K562 (cell line): Measurements from ENCODE around the gene SPRING1. TPM values are rescaled to one million over a fixed set of nuclear protein-coding genes. Genes with fewer than 3 reads are reported as not detected.

Experiments used
- NCOA6 ChIP-seq: fragments of 450-650 bp; IDR thresholded peaks from 2 replicates; pipeline ENCODE4 v1.6.1; 2017; ENCODE audit warnings: mild to moderate bottlenecking
- NR4A1 ChIP-seq, 2 experiments: fragments of 250-450 bp in 1 of 2; fragments of 450-650 bp in 1 of 2; sonication (Bioruptor Pico) in 1 of 2; IDR thresholded peaks; 2 replicates each; pipeline versions ENCODE4 v1.4.0 to v1.6.1; 2016 to 2020; ENCODE audit warnings: mild to moderate bottlenecking in 2 of 2, missing compliant biosample characterization in 1 of 2, missing genetic modification characterization in 1 of 2, moderate library complexity in 1 of 2
- PHTF2 ChIP-seq: fragments of 250-450 bp; sonication (Bioruptor Pico); IDR thresholded peaks from 2 replicates; pipeline ENCODE4 v1.5.0; 2021; ENCODE audit warnings: mild to moderate bottlenecking
- PKNOX1 ChIP-seq: fragments of 450-650 bp; IDR thresholded peaks from 2 replicates; pipeline ENCODE4 v1.6.1; 2016
- ZFP36 ChIP-seq: fragments of 150-350 bp; IDR thresholded peaks from 2 replicates; pipeline ENCODE4 v1.6.1; 2018; ENCODE audit warnings: low read length, low read depth; ENCODE audit not compliant: partially characterized antibody
- ZNF133 ChIP-seq: fragments of 250-450 bp; sonication (Bioruptor Pico); IDR thresholded peaks from 2 replicates; pipeline ENCODE4 v1.4.0; 2020; ENCODE audit warnings: mild to moderate bottlenecking
- ZNF436 ChIP-seq: fragments of 250-450, 450-650 bp; sonication (Bioruptor Pico); formaldehyde crosslinking; IDR thresholded peaks from 2 replicates; pipeline ENCODE4 v1.7.0; 2020; ENCODE audit warnings: mild to moderate bottlenecking
- polyA plus RNA-seq, 8 experiments: library from polyadenylated mRNA; depleted of rRNA in 4 of 8; stranded (reverse) in 5 of 8; unstranded in 3 of 8; fragments of >200 nt; fragmentation: Nextera tagmentation in 2 of 8; fragmentation: Illumina TruSeq in 1 of 8; extraction: Ambion mirVana in 2 of 8; extraction: Trizol in 1 of 8; gene quantifications; 2 replicates each; pipeline versions ENCODE4 v1.2.1 to v1.2.3, GENCODE V29; 2011 to 2014; ENCODE audit warnings: inconsistent platforms in 1 of 8, missing spikeins in 1 of 8
- total RNA-seq, 7 experiments: library from RNA; depleted of rRNA in 6 of 7; stranded (reverse); fragments of >200 nt in 6 of 7; fragmentation: Illumina TruSeq in 2 of 7; extraction: Trizol in 2 of 7; gene quantifications; 2 replicates each; pipeline versions ENCODE4 v1.2.1 to v1.2.3, GENCODE V29; 2011 to 2021; ENCODE audit warnings: low replicate concordance in 1 of 7
- TF ChIP-seq, protein P1 (sequence below): fragments of 450-650 bp; IDR thresholded peaks from 2 replicates; pipeline ENCODE4 v1.6.1; 2016; ENCODE audit warnings: low read depth
- TF ChIP-seq, protein P2 (sequence below): fragments of 450-650 bp; formaldehyde crosslinking; IDR thresholded peaks from 2 replicates; pipeline ENCODE4 v1.4.0; 2020; ENCODE audit warnings: mild to moderate bottlenecking, moderate library complexity
- TF ChIP-seq, protein P3 (sequence below): fragments of 200-800 bp; sonication (Bioruptor generic); IDR thresholded peaks from 2 replicates; pipeline ENCODE4 v1.6.1; 2016; ENCODE audit warnings: missing genetic modification characterization, missing compliant biosample characterization

Gene SPRING1
- total and polyA plus RNA-seq, 9 of the 15 experiments (the other 6 are each of a cell fraction or from before 2014, with no cell fraction given) = 1.1 to 20.0 (median 8.0) TPM

DNA sequence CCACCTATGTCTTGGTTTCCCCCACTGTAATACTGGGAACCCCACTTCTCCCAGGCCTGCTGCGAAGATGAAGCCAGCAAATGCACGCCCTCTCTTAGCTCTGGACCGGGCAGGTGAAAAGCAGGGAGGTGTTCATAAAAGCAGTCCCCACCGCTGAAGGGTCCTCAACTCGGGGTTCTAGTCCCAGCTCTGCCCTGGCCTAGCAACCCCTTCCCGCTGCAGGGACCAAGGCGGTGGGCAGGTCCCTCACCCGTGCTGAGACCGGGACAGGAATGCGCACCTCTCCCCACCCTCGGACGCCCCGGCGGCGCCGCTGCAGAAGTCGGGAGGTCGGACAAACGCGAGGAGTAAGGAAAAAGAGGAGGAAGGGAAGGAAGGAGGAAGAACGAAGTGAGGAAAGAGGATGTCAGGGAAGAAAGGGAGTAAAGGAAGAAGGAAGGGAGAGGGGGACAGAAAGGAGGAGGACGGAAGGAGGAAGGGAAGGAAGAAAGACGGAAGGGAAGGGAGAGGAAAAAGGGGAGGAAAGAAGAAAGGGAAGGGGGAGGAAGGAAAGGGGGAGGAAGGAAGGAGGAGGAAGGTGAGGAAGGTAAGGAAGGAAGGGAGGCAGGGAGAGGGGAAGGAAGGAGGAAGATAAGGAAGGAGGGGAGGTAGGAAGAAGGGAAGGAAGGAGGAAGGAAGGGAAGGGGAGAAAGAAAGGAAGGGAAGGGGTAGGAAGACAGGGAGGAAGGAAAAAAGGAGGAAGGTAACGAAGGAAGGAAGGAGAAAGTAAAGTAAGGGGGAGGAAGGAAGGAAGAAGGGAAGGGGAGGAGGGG is 701 bp downstream of the SPRING1 start (continued):
- TF ChIP-seq, protein P1, sequence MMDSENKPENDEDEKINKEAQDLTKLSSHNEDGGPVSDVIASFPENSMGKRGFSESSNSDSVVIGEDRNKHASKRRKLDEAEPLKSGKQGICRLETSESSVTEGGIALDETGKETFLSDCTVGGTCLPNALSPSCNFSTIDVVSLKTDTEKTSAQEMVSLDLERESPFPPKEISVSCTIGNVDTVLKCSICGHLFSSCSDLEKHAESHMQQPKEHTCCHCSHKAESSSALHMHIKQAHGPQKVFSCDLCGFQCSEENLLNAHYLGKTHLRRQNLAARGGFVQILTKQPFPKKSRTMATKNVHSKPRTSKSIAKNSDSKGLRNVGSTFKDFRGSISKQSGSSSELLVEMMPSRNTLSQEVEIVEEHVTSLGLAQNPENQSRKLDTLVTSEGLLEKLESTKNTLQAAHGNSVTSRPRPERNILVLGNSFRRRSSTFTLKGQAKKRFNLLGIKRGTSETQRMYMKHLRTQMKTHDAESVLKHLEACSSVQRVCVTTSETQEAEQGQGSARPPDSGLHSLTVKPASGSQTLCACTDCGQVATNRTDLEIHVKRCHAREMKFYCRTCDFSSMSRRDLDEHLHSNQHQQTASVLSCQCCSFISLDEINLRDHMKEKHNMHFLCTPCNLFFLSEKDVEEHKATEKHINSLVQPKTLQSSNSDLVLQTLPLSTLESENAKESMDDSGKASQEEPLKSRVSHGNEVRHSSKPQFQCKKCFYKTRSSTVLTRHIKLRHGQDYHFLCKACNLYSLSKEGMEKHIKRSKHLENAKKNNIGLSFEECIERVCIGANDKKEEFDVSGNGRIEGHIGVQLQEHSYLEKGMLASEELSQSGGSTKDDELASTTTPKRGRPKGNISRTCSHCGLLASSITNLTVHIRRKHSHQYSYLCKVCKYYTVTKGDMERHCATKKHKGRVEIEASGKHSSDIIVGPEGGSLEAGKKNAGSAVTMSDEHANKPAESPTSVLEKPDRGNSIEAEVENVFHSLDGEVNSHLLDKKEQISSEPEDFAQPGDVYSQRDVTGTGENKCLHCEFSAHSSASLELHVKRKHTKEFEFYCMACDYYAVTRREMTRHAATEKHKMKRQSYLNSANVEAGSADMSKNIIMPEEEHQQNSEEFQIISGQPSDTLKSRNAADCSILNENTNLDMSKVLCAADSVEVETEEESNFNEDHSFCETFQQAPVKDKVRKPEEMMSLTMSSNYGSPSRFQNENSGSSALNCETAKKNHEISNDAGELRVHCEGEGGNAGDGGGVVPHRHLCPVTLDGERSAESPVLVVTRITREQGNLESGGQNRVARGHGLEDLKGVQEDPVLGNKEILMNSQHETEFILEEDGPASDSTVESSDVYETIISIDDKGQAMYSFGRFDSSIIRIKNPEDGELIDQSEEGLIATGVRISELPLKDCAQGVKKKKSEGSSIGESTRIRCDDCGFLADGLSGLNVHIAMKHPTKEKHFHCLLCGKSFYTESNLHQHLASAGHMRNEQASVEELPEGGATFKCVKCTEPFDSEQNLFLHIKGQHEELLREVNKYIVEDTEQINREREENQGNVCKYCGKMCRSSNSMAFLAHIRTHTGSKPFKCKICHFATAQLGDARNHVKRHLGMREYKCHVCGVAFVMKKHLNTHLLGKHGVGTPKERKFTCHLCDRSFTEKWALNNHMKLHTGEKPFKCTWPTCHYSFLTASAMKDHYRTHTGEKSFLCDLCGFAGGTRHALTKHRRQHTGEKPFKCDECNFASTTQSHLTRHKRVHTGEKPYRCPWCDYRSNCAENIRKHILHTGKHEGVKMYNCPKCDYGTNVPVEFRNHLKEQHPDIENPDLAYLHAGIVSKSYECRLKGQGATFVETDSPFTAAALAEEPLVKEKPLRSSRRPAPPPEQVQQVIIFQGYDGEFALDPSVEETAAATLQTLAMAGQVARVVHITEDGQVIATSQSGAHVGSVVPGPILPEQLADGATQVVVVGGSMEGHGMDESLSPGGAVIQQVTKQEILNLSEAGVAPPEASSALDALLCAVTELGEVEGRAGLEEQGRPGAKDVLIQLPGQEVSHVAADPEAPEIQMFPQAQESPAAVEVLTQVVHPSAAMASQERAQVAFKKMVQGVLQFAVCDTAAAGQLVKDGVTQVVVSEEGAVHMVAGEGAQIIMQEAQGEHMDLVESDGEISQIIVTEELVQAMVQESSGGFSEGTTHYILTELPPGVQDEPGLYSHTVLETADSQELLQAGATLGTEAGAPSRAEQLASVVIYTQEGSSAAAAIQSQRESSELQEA = peak; percentile 46; the same call in 1 of the 2 replicates
- TF ChIP-seq ZNF133 = no peak
- TF ChIP-seq ZNF436 (CRISPR knock-in tag) = no peak
- no peak for TF ChIP-seq NR4A1 (CRISPR knock-in tag; IDR thresholded peaks at IDR 0.05)
- TF ChIP-seq NR4A1 (tag; IDR thresholded peaks at IDR 0.05) = no peak
- no peak for TF ChIP-seq ZFP36
- TF ChIP-seq, protein P2, sequence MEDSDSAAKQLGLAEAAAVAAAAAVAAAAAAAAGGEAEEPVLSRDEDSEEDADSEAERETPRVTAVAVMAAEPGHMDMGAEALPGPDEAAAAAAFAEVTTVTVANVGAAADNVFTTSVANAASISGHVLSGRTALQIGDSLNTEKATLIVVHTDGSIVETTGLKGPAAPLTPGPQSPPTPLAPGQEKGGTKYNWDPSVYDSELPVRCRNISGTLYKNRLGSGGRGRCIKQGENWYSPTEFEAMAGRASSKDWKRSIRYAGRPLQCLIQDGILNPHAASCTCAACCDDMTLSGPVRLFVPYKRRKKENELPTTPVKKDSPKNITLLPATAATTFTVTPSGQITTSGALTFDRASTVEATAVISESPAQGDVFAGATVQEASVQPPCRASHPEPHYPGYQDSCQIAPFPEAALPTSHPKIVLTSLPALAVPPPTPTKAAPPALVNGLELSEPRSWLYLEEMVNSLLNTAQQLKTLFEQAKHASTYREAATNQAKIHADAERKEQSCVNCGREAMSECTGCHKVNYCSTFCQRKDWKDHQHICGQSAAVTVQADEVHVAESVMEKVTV = no peak
- no peak for TF ChIP-seq PHTF2 (CRISPR knock-in tag)
- TF ChIP-seq NCOA6 = no peak
- TF ChIP-seq PKNOX1 = no peak
- TF ChIP-seq, protein P3, sequence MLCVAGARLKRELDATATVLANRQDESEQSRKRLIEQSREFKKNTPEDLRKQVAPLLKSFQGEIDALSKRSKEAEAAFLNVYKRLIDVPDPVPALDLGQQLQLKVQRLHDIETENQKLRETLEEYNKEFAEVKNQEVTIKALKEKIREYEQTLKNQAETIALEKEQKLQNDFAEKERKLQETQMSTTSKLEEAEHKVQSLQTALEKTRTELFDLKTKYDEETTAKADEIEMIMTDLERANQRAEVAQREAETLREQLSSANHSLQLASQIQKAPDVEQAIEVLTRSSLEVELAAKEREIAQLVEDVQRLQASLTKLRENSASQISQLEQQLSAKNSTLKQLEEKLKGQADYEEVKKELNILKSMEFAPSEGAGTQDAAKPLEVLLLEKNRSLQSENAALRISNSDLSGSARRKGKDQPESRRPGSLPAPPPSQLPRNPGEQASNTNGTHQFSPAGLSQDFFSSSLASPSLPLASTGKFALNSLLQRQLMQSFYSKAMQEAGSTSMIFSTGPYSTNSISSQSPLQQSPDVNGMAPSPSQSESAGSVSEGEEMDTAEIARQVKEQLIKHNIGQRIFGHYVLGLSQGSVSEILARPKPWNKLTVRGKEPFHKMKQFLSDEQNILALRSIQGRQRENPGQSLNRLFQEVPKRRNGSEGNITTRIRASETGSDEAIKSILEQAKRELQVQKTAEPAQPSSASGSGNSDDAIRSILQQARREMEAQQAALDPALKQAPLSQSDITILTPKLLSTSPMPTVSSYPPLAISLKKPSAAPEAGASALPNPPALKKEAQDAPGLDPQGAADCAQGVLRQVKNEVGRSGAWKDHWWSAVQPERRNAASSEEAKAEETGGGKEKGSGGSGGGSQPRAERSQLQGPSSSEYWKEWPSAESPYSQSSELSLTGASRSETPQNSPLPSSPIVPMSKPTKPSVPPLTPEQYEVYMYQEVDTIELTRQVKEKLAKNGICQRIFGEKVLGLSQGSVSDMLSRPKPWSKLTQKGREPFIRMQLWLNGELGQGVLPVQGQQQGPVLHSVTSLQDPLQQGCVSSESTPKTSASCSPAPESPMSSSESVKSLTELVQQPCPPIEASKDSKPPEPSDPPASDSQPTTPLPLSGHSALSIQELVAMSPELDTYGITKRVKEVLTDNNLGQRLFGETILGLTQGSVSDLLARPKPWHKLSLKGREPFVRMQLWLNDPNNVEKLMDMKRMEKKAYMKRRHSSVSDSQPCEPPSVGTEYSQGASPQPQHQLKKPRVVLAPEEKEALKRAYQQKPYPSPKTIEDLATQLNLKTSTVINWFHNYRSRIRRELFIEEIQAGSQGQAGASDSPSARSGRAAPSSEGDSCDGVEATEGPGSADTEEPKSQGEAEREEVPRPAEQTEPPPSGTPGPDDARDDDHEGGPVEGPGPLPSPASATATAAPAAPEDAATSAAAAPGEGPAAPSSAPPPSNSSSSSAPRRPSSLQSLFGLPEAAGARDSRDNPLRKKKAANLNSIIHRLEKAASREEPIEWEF = no peak
